Left lung (tissue), 14 donors: Measurements from ENCODE around the gene MAP4K3. TPM values are rescaled to one million over a fixed set of nuclear protein-coding genes. Genes with fewer than 3 reads are reported as not detected.
A peak's percentile ranks its signal among the peaks of the same experiment; 100 is the strongest.

ENCODE experiments used
- ATAC-seq: fragments of 200-7000 bp; cut with Tn5 transposase; one replicate; pipeline ENCODE4 v1.9.1; 2020; ENCODE audit warnings: moderate library complexity
- DNase-seq, 4 donors: peaks; one replicate each; pipeline ENCODE4 v3.0.0-alpha.2; 2013 to 2020
- H3K27ac ChIP-seq, 2 donors: fragments of 200-600 bp; sonication (generic) in 1 of 2; one replicate each; pipeline versions ENCODE4 v1.5.0 to v1.8.0; 2020 to 2021
- H3K27me3 ChIP-seq, 2 donors: fragments of 200-600 bp; sonication (generic) in 1 of 2; one replicate each; pipeline versions ENCODE4 v1.5.0 to v1.8.0; 2020 to 2021
- H3K36me3 ChIP-seq, 2 donors: fragments of 200-600 bp; sonication (generic) in 1 of 2; one replicate each; pipeline versions ENCODE4 v1.5.0 to v1.8.0; 2020 to 2021
- H3K4me1 ChIP-seq, 2 donors: fragments of 200-600 bp; one replicate each; pipeline ENCODE4 v1.8.0; 2021
- H3K4me3 ChIP-seq, 2 donors: fragments of 200-600 bp; sonication (generic) in 1 of 2; one replicate each; pipeline versions ENCODE4 v1.5.0 to v1.8.0; 2020 to 2021; ENCODE audit warnings: mild to moderate bottlenecking in 1 of 2
- H3K9me3 ChIP-seq, 2 donors: fragments of 200-600 bp; sonication (generic) in 1 of 2; one replicate each; pipeline versions ENCODE4 v1.5.0 to v1.8.0; 2020 to 2021
- intact Hi-C, 2 donors: fragments of 100-400 bp; cut with DNase I; formaldehyde crosslinking; loops; one replicate each; pipeline versions ENCODE4 v1.11.2 to v1.14.2; 2022
- long read RNA-seq, 12 donors: library from polyadenylated mRNA in 2 of 12; unstranded in 2 of 12; transcript quantifications; one replicate each; pipeline ENCODE4 v2.0.0 and lab custom pipeline, GENCODE V29; 2019 to 2026
- polyA plus RNA-seq, 6 donors: library from polyadenylated mRNA; unstranded; fragments of 120-200 nt; gene quantifications; one replicate each; pipeline ENCODE4 v1.2.1, GENCODE V29; 2013; ENCODE audit not compliant: insufficient read length in 6 of 6
- total RNA-seq, 2 donors: library from RNA; stranded (reverse); fragmentation: NEBNext Ultra II Directional; extraction: Animal tissue kit (Norgen Biotek cat#: 25700); gene quantifications; one replicate each; pipeline ENCODE4 v1.2.1, GENCODE V29; 2021
- TF ChIP-seq, protein P1 (sequence below), 2 donors: fragments of 200-600 bp; sonication (generic) in 1 of 2; IDR thresholded peaks; one replicate each; pipeline versions ENCODE4 v1.5.0 to v1.8.0; 2021; ENCODE audit warnings: antibody characterized with exemption in 2 of 2
- donor health status: DM: no; HTN: yes; CAD: no.
- donor health status: DM: no; HTN: no; CAD: no.

MAP4K3 gene
- total RNA-seq (10 to 100 TPM; 26.0 to 28.6 TPM), polyA plus RNA-seq (10 to 100 TPM; 60.9 to 74.5 (median 63.0) TPM)
- long read RNA-seq, donor 1, full-length matches to known transcripts, result 5 of 29 reads
- long read RNA-seq, donor 1, partial matches to known transcripts, result 7 of 29 reads
- long read RNA-seq, donor 1, other reads (novel, unspliced or antisense), result 17 of 29 reads
- long read RNA-seq, donor 2, partial matches to known transcripts, result 0 of 1 reads
- long read RNA-seq, donor 2, other reads (novel, unspliced or antisense), result 0 of 1 reads
- long read RNA-seq, donor 3, full-length matches to known transcripts, result 4 of 10 reads
- long read RNA-seq, donor 3, partial matches to known transcripts, result 6 of 10 reads
- long read RNA-seq, donor 3, other reads (novel, unspliced or antisense), result 0 of 10 reads
- long read RNA-seq, donor 4, result 0 reads
- long read RNA-seq, donor 5, full-length matches to known transcripts, result 3 of 9 reads
- long read RNA-seq, donor 5, partial matches to known transcripts, result 6 of 9 reads
- long read RNA-seq, donor 5, other reads (novel, unspliced or antisense), result 0 of 9 reads
- long read RNA-seq, donor 6, full-length matches to known transcripts, result 3 of 3 reads
- long read RNA-seq, donor 6, partial matches to known transcripts, result 0 of 3 reads
- long read RNA-seq, donor 6, other reads (novel, unspliced or antisense), result 0 of 3 reads
- long read RNA-seq, donor 7, full-length matches to known transcripts, result 1 of 10 reads
- long read RNA-seq, donor 7, partial matches to known transcripts, result 9 of 10 reads
- long read RNA-seq, donor 7, other reads (novel, unspliced or antisense), result 0 of 10 reads
- long read RNA-seq, donor 8, full-length matches to known transcripts, result 2 of 2 reads
- long read RNA-seq, donor 8, partial matches to known transcripts, result 0 of 2 reads
- long read RNA-seq, donor 8, other reads (novel, unspliced or antisense), result 0 of 2 reads
- long read RNA-seq, donor 9, result 0 reads
- long read RNA-seq, donor 10, result 0 reads
- long read RNA-seq, donor 11, full-length matches to known transcripts, result 5 of 5 reads
- long read RNA-seq, donor 11, partial matches to known transcripts, result 0 of 5 reads
- long read RNA-seq, donor 11, other reads (novel, unspliced or antisense), result 0 of 5 reads
- long read RNA-seq, donor 12, full-length matches to known transcripts, result 1 of 17 reads
- long read RNA-seq, donor 12, partial matches to known transcripts, result 16 of 17 reads
- long read RNA-seq, donor 12, other reads (novel, unspliced or antisense), result 0 of 17 reads

DNA sequence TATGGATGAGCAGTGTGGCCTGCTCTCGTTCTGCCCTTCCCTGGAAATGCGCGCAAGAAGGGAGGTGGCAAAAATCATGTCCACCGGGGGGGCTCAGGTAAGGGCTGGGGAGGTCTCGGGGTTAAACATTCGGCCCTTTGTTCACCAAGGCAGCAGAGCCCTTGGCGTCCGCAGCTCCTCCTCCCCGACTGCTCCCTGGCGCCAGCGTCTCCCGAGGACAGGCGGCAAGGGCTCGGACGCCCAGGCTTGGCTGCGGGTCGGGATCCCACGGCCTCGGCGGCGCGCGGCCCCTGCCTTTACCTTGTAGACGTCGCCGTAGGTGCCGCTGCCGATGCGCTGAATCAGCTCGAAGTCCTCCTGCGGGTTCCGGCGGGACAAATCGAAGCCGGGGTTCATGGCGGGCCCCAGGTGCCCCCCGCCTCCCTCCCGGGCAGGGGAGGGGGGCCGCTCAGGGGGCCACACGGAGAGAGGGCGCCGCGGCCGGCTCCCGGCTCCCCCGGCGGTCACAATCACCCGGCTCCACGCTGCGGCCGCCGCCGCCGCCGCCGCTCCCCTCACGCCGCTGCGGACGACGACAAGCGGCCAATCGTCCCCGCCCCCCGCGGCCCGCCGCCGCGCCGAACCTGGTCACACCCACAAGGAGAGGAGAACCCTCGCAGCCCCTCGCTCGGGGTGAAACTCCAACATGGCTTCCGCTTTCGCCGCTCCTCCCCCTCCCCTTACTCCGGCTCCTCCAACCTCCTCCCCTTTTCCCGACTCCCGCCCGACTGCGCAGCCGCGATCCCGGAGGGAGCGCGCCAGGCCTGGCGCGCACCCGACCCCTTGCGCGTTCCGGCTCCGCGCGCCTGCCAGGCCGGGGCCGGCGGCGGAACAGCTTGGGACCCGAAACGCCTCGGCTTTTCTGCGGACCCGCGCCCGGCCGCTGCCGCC is at the start of gene MAP4K3:
TSS of gene MAP4K3 (minus strand) at position 694 of the 930 bp plus-strand sequence. CDS start at position 396, 298 bp downstream.
- TF ChIP-seq, protein P1, sequence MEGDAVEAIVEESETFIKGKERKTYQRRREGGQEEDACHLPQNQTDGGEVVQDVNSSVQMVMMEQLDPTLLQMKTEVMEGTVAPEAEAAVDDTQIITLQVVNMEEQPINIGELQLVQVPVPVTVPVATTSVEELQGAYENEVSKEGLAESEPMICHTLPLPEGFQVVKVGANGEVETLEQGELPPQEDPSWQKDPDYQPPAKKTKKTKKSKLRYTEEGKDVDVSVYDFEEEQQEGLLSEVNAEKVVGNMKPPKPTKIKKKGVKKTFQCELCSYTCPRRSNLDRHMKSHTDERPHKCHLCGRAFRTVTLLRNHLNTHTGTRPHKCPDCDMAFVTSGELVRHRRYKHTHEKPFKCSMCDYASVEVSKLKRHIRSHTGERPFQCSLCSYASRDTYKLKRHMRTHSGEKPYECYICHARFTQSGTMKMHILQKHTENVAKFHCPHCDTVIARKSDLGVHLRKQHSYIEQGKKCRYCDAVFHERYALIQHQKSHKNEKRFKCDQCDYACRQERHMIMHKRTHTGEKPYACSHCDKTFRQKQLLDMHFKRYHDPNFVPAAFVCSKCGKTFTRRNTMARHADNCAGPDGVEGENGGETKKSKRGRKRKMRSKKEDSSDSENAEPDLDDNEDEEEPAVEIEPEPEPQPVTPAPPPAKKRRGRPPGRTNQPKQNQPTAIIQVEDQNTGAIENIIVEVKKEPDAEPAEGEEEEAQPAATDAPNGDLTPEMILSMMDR (IDR thresholded peaks at IDR 0.05), result no peak
- H3K9me3 ChIP-seq, result no peaks in the 10 kb centered on the region
- peak; percentile 95 to 97 (median 95) for DNase-seq
- no peaks in the 10 kb centered on the region for H3K27me3 ChIP-seq
- no peaks in the 10 kb centered on the region for H3K36me3 ChIP-seq
- H3K4me1 ChIP-seq, result peaks cover 24 to 49% of the 10 kb centered on the region in 2 donors
- peak; percentile 90 for ATAC-seq
- intact Hi-C loops, result no loop called here
- H3K27ac ChIP-seq, result peak within 1 kb of the TSS; percentile 89 to 96
- peak within 1 kb of the TSS; percentile 59 to 83 for H3K4me3 ChIP-seq

DNA sequence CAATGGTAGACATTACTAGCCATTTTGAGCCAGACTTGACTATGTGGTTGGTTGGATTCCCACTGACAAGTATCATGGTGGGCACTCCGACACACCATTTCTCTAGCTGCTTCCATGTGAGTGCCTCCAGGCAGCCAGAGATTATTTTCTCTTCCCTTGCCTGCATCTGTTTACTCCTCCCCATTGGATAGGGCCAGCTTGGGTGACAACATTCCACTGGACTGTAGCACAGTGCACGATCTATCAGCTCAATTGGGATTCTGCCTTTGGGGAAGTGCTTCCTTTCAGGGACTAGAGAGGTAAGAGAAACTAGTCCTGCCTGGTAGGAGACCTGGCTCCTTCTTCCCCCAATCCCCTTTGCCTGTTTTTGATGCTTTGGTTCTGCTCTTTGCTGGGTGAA is 49.0 kb upstream of the MAP4K3 start:
- H3K4me1 ChIP-seq, result peaks cover 0 to 13% of the 10 kb centered on the region in 2 donors
- ATAC-seq, result no peak
- H3K27me3 ChIP-seq, result no peaks in the 10 kb centered on the region
- TF ChIP-seq, protein P1 (IDR thresholded peaks at IDR 0.05), result no peak
- H3K36me3 ChIP-seq, result no peaks in the 10 kb centered on the region
- no peak overlapping the region for H3K4me3 ChIP-seq
- intact Hi-C loops, result no loop called here
- DNase-seq, result no peak
- no peak overlapping the region for H3K27ac ChIP-seq
- no peaks in the 10 kb centered on the region for H3K9me3 ChIP-seq

DNA sequence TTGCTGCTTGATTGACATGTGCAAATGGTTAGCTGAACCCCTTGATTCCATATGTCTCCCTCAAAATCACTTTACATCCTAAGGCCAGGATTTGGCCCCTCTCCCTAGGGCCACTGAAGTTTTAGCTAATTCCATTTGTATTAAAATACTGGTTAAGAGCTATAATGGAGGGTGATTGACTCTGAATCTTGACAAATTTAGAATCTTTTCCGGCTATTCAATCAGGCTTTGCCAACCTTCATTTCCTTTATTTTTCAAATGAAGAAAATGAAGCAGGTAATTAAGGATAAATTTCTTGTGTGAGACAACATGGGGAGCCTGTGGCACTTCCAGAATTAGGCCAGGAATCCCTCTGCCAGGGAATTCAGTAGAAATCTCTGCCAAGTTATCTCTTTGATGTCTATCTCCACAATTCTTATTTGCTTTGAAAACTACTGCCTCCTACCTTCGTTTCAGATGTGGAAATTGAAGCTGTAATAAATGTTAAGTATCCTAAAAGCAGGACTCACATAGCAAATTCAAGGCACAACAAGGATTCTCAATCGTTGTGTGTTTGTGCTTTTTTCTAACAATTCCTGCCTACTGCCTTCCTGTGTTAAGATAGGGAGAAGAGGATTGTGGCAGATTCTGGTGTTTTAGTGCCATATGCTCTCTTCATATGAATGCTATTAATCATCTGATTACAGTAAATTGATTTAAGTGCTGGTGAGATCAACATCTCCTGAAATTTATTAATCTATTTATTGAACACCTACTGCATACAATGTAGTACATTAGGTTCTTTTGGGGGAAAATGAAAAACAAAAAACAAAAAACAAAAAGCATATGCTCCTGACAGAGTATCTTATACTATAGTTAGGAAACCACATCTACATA is 47.8 kb upstream of the MAP4K3 start:
- DNase-seq (no peak), ATAC-seq (no peak)
- Histone ChIP-seq H3K27me3 (no peaks in the 10 kb centered on the region), H3K36me3 (no peaks in the 10 kb centered on the region), H3K27ac (no peak overlapping the region), H3K9me3 (no peaks in the 10 kb centered on the region), H3K4me3 (no peak overlapping the region), H3K4me1 (peaks cover 0 to 13% of the 10 kb centered on the region in 2 donors)
- TF ChIP-seq, protein P1 (IDR thresholded peaks at IDR 0.05), result no peak
- intact Hi-C loops, result no loop called here

DNA sequence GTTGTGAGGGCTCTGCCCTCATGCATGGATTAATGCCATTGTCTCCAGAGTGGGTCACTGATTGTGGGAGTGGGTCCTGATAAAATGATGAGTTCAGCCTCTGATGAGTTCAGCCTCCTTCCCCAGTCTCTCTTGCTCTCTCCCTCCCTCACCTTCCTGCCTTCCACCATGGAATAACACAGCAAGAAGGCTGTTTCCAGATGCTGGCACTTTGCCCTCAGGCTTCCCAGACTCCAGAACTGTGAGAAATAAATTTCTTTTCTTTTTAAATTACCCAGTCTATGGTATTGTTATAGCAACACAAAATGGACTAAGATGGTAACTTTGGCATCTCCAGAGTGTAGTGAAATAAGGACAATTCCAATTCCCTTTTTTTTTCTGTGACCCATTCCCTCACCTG is 47.1 kb upstream of the MAP4K3 start:
- intact Hi-C loops, result no loop called here
- Histone ChIP-seq H3K9me3 (no peaks in the 10 kb centered on the region), H3K4me1 (peaks cover 0 to 13% of the 10 kb centered on the region in 2 donors), H3K27ac (no peak overlapping the region), H3K4me3 (no peak overlapping the region), H3K36me3 (no peaks in the 10 kb centered on the region), H3K27me3 (no peaks in the 10 kb centered on the region)
- ATAC-seq (no peak), DNase-seq (no peak)
- TF ChIP-seq, protein P1 (IDR thresholded peaks at IDR 0.05), result no peak
